Measurements from ENCODE around the gene MAST1. TPM values are rescaled to one million over a fixed set of nuclear protein-coding genes. Genes with fewer than 3 reads are reported as not detected.

MAST1 gene
- total RNA-seq, 2 donors from 2014 or later = 0.26 TPM; not detected in 1

- TF ChIP-seq CTCF (IDR thresholded peaks at IDR 0.05) (no peak), POLR2A (IDR thresholded peaks at IDR 0.05) (no peak)
- Histone ChIP-seq H3K9me3 (no peaks in the 10 kb centered on the region), H3K36me3 (replicated peaks in 1 of 2; ENCODE audit: insufficient read depth in 1 of 2, low read depth in 2 of 2) (no peaks in the 10 kb centered on the region), H3K4me3 (no peak overlapping the region), H3K27me3 (no peaks in the 10 kb centered on the region), H3K27ac (no peak overlapping the region), H3K4me1 (peaks cover 10% of the 10 kb centered on the region)
- no peak for DNase-seq
- 85 to 88% methylated on average over 9 to 19 of the region's 19 CpGs for WGBS, 2 donors
- intact Hi-C loops (cut with DNase I) = no loop called here
- ATAC-seq = no peak
Measured at GRCh38 chr19:12865746-12866415, 27.6 kb downstream of the MAST1 start.

- TF ChIP-seq POLR2A (IDR thresholded peaks at IDR 0.05) (no peak), CTCF (IDR thresholded peaks at IDR 0.05) (no peak)
- DNase-seq (peak in 1 of 4 donors; percentile 48), ATAC-seq (peak; percentile 48)
- intact Hi-C loops (cut with DNase I) = no loop called here
- H3K4me3 ChIP-seq = no peak overlapping the region
- 75% methylated on average over 27 to 28 of the region's 29 CpGs for WGBS, 2 donors
- H3K27ac ChIP-seq = no peak overlapping the region
- H3K36me3 ChIP-seq (replicated peaks in 1 of 2; ENCODE audit: insufficient read depth in 1 of 2, low read depth in 2 of 2) = no peaks in the 10 kb centered on the region
- H3K4me1 ChIP-seq = peaks cover 10% of the 10 kb centered on the region
- no peaks in the 10 kb centered on the region for H3K27me3 ChIP-seq
- H3K9me3 ChIP-seq = no peaks in the 10 kb centered on the region
Measured at GRCh38 chr19:12866416-12867119, 28.3 kb downstream of the MAST1 start.

- WGBS, 2 donors = 10 to 20% methylated on average over 25 to 51 of the region's 51 CpGs
- Histone ChIP-seq H3K4me3 (peak overlapping the region in 1 of 2 donors; percentile 15), H3K9me3 (no peaks in the 10 kb centered on the region), H3K4me1 (peaks cover 10% of the 10 kb centered on the region), H3K27me3 (no peaks in the 10 kb centered on the region), H3K36me3 (replicated peaks in 1 of 2; ENCODE audit: insufficient read depth in 1 of 2, low read depth in 2 of 2) (no peaks in the 10 kb centered on the region), H3K27ac (peak overlapping the region in 1 of 4 donors; percentile 24)
- ATAC-seq = peak; percentile 71
- TF ChIP-seq POLR2A (IDR thresholded peaks at IDR 0.05) = no peak
- TF ChIP-seq CTCF (IDR thresholded peaks at IDR 0.05) = no peak
- intact Hi-C loops (cut with DNase I) = no loop called here
- peak; percentile 63 to 82 (median 68) for DNase-seq
Measured at GRCh38 chr19:12867120-12868099, 29.1 kb downstream of the MAST1 start.

- intact Hi-C loops (cut with DNase I) = no loop called here
- WGBS, 2 donors = 84 to 91% methylated on average over 5 to 10 of the region's 10 CpGs
- ATAC-seq = no peak
Measured at GRCh38 chr19:12868540-12869112, 30.3 kb downstream of the MAST1 start.

More at GRCh38 chr19:12868540-12869112, 30.3 kb downstream of the MAST1 start:
- no peak overlapping the region for H3K27ac ChIP-seq
- no peaks in the 10 kb centered on the region for H3K36me3 ChIP-seq (replicated peaks in 1 of 2; ENCODE audit: insufficient read depth in 1 of 2, low read depth in 2 of 2)
- no peak for TF ChIP-seq CTCF (IDR thresholded peaks at IDR 0.05)
- no peak for TF ChIP-seq POLR2A (IDR thresholded peaks at IDR 0.05)
- no peaks in the 10 kb centered on the region for H3K27me3 ChIP-seq
- no peaks in the 10 kb centered on the region for H3K9me3 ChIP-seq
- no peak overlapping the region for H3K4me3 ChIP-seq
- no peak for DNase-seq
- H3K4me1 ChIP-seq = peaks cover 15% of the 10 kb centered on the region

All from body of pancreas (tissue), 4 donors.